Measurements from ENCODE around the gene BEAN1. TPM values are rescaled to one million over a fixed set of nuclear protein-coding genes. Genes with fewer than 3 reads are reported as not detected.
A peak's percentile ranks its signal among the peaks of the same experiment; 100 is the strongest.

BEAN1 gene
- total RNA-seq, 1 donor from 2014 or later, result not detected

GRCh38 chr16:66403531-66404145 is 23.5 kb upstream of the BEAN1 start:
- Histone ChIP-seq H3K4me1 (ENCODE audit: control insufficient read depth in 3 of 3, insufficient read depth in 3 of 3, low read length in 3 of 3) (peaks cover 14 to 19% (median 16%) of the 10 kb centered on the region in 3 donors), H3K36me3 (ENCODE audit: control insufficient read depth in 3 of 3, insufficient read depth in 3 of 3, low read length in 3 of 3) (peaks cover 0 to 7% (median 4%) of the 10 kb centered on the region in 3 donors), H3K9me3 (ENCODE audit: control insufficient read depth in 3 of 3, low read length in 3 of 3) (peaks cover 0 to 6% (median 2%) of the 10 kb centered on the region in 3 donors), H3K9ac (ENCODE audit: low read depth in 1 of 3, low read length in 3 of 3) (no peak overlapping the region), H3K27me3 (ENCODE audit: control insufficient read depth in 3 of 3, insufficient read depth in 3 of 3, low read length in 3 of 3) (peaks cover 14 to 34% (median 21%) of the 10 kb centered on the region in 3 donors), H3K27ac (ENCODE audit: low read depth, low read length) (no peak overlapping the region), H3K4me3 (ENCODE audit: low read length in 3 of 3) (no peak overlapping the region)

GRCh38 chr16:66405057-66405783 is 21.9 kb upstream of the BEAN1 start:
- Histone ChIP-seq H3K27ac (ENCODE audit: low read depth, low read length) (no peak overlapping the region), H3K9me3 (ENCODE audit: control insufficient read depth in 3 of 3, low read length in 3 of 3) (peaks cover 0 to 6% (median 2%) of the 10 kb centered on the region in 3 donors), H3K9ac (ENCODE audit: low read depth in 1 of 3, low read length in 3 of 3) (no peak overlapping the region), H3K4me1 (ENCODE audit: control insufficient read depth in 3 of 3, insufficient read depth in 3 of 3, low read length in 3 of 3) (peaks cover 14 to 19% (median 16%) of the 10 kb centered on the region in 3 donors), H3K27me3 (ENCODE audit: control insufficient read depth in 3 of 3, insufficient read depth in 3 of 3, low read length in 3 of 3) (peaks cover 14 to 29% (median 21%) of the 10 kb centered on the region in 3 donors), H3K36me3 (ENCODE audit: control insufficient read depth in 3 of 3, insufficient read depth in 3 of 3, low read length in 3 of 3) (peaks cover 0 to 7% (median 4%) of the 10 kb centered on the region in 3 donors), H3K4me3 (ENCODE audit: low read length in 3 of 3) (no peak overlapping the region)

GRCh38 chr16:66406534-66407221 is 20.4 kb upstream of the BEAN1 start:
- Histone ChIP-seq H3K4me3 (ENCODE audit: low read length in 3 of 3) (peak overlapping the region; percentile 68 to 78 (median 75)), H3K27ac (ENCODE audit: low read depth, low read length) (no peak overlapping the region), H3K36me3 (ENCODE audit: control insufficient read depth in 3 of 3, insufficient read depth in 3 of 3, low read length in 3 of 3) (peaks cover 0 to 4% (median 3%) of the 10 kb centered on the region in 3 donors), H3K27me3 (ENCODE audit: control insufficient read depth in 3 of 3, insufficient read depth in 3 of 3, low read length in 3 of 3) (peaks cover 14 to 22% (median 16%) of the 10 kb centered on the region in 3 donors), H3K9ac (ENCODE audit: low read depth in 1 of 3, low read length in 3 of 3) (peak overlapping the region in 2 of 3 donors; percentile 60 to 70), H3K4me1 (ENCODE audit: control insufficient read depth in 3 of 3, insufficient read depth in 3 of 3, low read length in 3 of 3) (peaks cover 7 to 11% (median 10%) of the 10 kb centered on the region in 3 donors), H3K9me3 (ENCODE audit: control insufficient read depth in 3 of 3, low read length in 3 of 3) (peaks cover 0 to 6% (median 2%) of the 10 kb centered on the region in 3 donors)

- peaks cover 0 to 6% (median 2%) of the 10 kb centered on the region in 3 donors for H3K9me3 ChIP-seq (ENCODE audit: control insufficient read depth in 3 of 3, low read length in 3 of 3)
- peaks cover 14% of the 10 kb centered on the region in 3 donors for H3K27me3 ChIP-seq (ENCODE audit: control insufficient read depth in 3 of 3, insufficient read depth in 3 of 3, low read length in 3 of 3)
- peaks cover 7 to 11% (median 10%) of the 10 kb centered on the region in 3 donors for H3K4me1 ChIP-seq (ENCODE audit: control insufficient read depth in 3 of 3, insufficient read depth in 3 of 3, low read length in 3 of 3)
- no peak overlapping the region for H3K4me3 ChIP-seq (ENCODE audit: low read length in 3 of 3)
- H3K27ac ChIP-seq (ENCODE audit: low read depth, low read length), result no peak overlapping the region
- peaks cover 0 to 4% (median 3%) of the 10 kb centered on the region in 3 donors for H3K36me3 ChIP-seq (ENCODE audit: control insufficient read depth in 3 of 3, insufficient read depth in 3 of 3, low read length in 3 of 3)
- H3K9ac ChIP-seq (ENCODE audit: low read depth in 1 of 3, low read length in 3 of 3), result no peak overlapping the region
Observed at GRCh38 chr16:66408163-66409048, 18.7 kb upstream of the BEAN1 start.

- H3K9me3 ChIP-seq (ENCODE audit: control insufficient read depth in 3 of 3, low read length in 3 of 3), result peaks cover 0 to 6% (median 2%) of the 10 kb centered on the region in 3 donors
- H3K27ac ChIP-seq (ENCODE audit: low read depth, low read length), result no peak overlapping the region
- no peaks in the 10 kb centered on the region for H3K36me3 ChIP-seq (ENCODE audit: control insufficient read depth in 3 of 3, insufficient read depth in 3 of 3, low read length in 3 of 3)
- H3K4me3 ChIP-seq (ENCODE audit: low read length in 3 of 3), result no peak overlapping the region
- H3K4me1 ChIP-seq (ENCODE audit: control insufficient read depth in 3 of 3, insufficient read depth in 3 of 3, low read length in 3 of 3), result peaks cover 7 to 11% (median 10%) of the 10 kb centered on the region in 3 donors
- peaks cover 12 to 14% (median 13%) of the 10 kb centered on the region in 3 donors for H3K27me3 ChIP-seq (ENCODE audit: control insufficient read depth in 3 of 3, insufficient read depth in 3 of 3, low read length in 3 of 3)
- H3K9ac ChIP-seq (ENCODE audit: low read depth in 1 of 3, low read length in 3 of 3), result no peak overlapping the region
Observed at GRCh38 chr16:66409156-66409555, 17.9 kb upstream of the BEAN1 start.

- no peaks in the 10 kb centered on the region for H3K9me3 ChIP-seq (ENCODE audit: control insufficient read depth in 3 of 3, low read length in 3 of 3)
- H3K27me3 ChIP-seq (ENCODE audit: control insufficient read depth in 3 of 3, insufficient read depth in 3 of 3, low read length in 3 of 3), result peaks cover 0 to 1% (median 0%) of the 10 kb centered on the region in 3 donors
- no peak overlapping the region for H3K27ac ChIP-seq (ENCODE audit: low read depth, low read length)
- H3K4me1 ChIP-seq (ENCODE audit: control insufficient read depth in 3 of 3, insufficient read depth in 3 of 3, low read length in 3 of 3), result peaks cover 0 to 5% (median 3%) of the 10 kb centered on the region in 3 donors
- H3K4me3 ChIP-seq (ENCODE audit: low read length in 3 of 3), result no peak overlapping the region
- H3K36me3 ChIP-seq (ENCODE audit: control insufficient read depth in 3 of 3, insufficient read depth in 3 of 3, low read length in 3 of 3), result no peaks in the 10 kb centered on the region
- no peak overlapping the region for H3K9ac ChIP-seq (ENCODE audit: low read depth in 1 of 3, low read length in 3 of 3)
Observed at GRCh38 chr16:66412182-66412581, 14.9 kb upstream of the BEAN1 start.

- Histone ChIP-seq H3K27me3 (ENCODE audit: control insufficient read depth in 3 of 3, insufficient read depth in 3 of 3, low read length in 3 of 3) (peaks cover 2 to 5% (median 5%) of the 10 kb centered on the region in 3 donors), H3K9me3 (ENCODE audit: control insufficient read depth in 3 of 3, low read length in 3 of 3) (no peaks in the 10 kb centered on the region), H3K9ac (ENCODE audit: low read depth in 1 of 3, low read length in 3 of 3) (no peak overlapping the region), H3K36me3 (ENCODE audit: control insufficient read depth in 3 of 3, insufficient read depth in 3 of 3, low read length in 3 of 3) (no peaks in the 10 kb centered on the region), H3K4me1 (ENCODE audit: control insufficient read depth in 3 of 3, insufficient read depth in 3 of 3, low read length in 3 of 3) (no peaks in the 10 kb centered on the region), H3K4me3 (ENCODE audit: low read length in 3 of 3) (no peak overlapping the region), H3K27ac (ENCODE audit: low read depth, low read length) (no peak overlapping the region)
Observed at GRCh38 chr16:66414891-66415290, 12.2 kb upstream of the BEAN1 start.

- peaks cover 2 to 5% (median 5%) of the 10 kb centered on the region in 3 donors for H3K27me3 ChIP-seq (ENCODE audit: control insufficient read depth in 3 of 3, insufficient read depth in 3 of 3, low read length in 3 of 3)
- no peaks in the 10 kb centered on the region for H3K36me3 ChIP-seq (ENCODE audit: control insufficient read depth in 3 of 3, insufficient read depth in 3 of 3, low read length in 3 of 3)
- no peak overlapping the region for H3K9ac ChIP-seq (ENCODE audit: low read depth in 1 of 3, low read length in 3 of 3)
- no peak overlapping the region for H3K4me3 ChIP-seq (ENCODE audit: low read length in 3 of 3)
- H3K9me3 ChIP-seq (ENCODE audit: control insufficient read depth in 3 of 3, low read length in 3 of 3), result no peaks in the 10 kb centered on the region
- H3K4me1 ChIP-seq (ENCODE audit: control insufficient read depth in 3 of 3, insufficient read depth in 3 of 3, low read length in 3 of 3), result no peaks in the 10 kb centered on the region
- no peak overlapping the region for H3K27ac ChIP-seq (ENCODE audit: low read depth, low read length)
Observed at GRCh38 chr16:66416136-66416535, 11.0 kb upstream of the BEAN1 start.
